Astrocyte (in vitro differentiated cells and primary cell): ENCODE measurements around the gene FRMD4A. TPM values are rescaled to one million over a fixed set of nuclear protein-coding genes. Genes with fewer than 3 reads are reported as not detected.
A peak's percentile ranks its signal among the peaks of the same experiment; 100 is the strongest.

Experiments
- DNase-seq: peaks from one replicate; pipeline ENCODE4 v3.0.0-alpha.2; 2010; ENCODE audit warnings: low read depth
- FAIRE-seq: peaks from 2 replicates; lab custom pipeline; 2011; peaks lifted over from hg19 to GRCh38; lab: Jason Lieb, UNC
- H2AFZ ChIP-seq: 2 replicates; pipeline ENCODE4 v1.6.0; 2012; ENCODE audit warnings: low read depth, low read length, inconsistent platforms
- H3K27ac ChIP-seq: 2 replicates; pipeline ENCODE4 v1.5.1; 2011; ENCODE audit warnings: low read depth, low read length, inconsistent platforms
- H3K27me3 ChIP-seq: 2 replicates; pipeline ENCODE4 v1.6.0; 2011; ENCODE audit warnings: low read length, inconsistent platforms; ENCODE audit not compliant: insufficient read depth
- H3K36me3 ChIP-seq: 2 replicates; pipeline ENCODE4 v1.5.1; 2011; ENCODE audit warnings: low read length, inconsistent platforms; ENCODE audit not compliant: insufficient read depth
- H3K4me1 ChIP-seq: 2 replicates; pipeline ENCODE4 v1.5.1; 2011; ENCODE audit warnings: low read length, inconsistent platforms; ENCODE audit not compliant: insufficient read depth
- H3K4me2 ChIP-seq: 2 replicates; pipeline ENCODE4 v1.6.0; 2012; ENCODE audit warnings: low read length, inconsistent platforms
- H3K4me3 ChIP-seq: 2 replicates; pipeline ENCODE4 v1.5.1; 2011; ENCODE audit warnings: low read depth, mild to moderate bottlenecking, low read length, inconsistent platforms; ENCODE audit not compliant: insufficient read depth
- H3K79me2 ChIP-seq: 2 replicates; pipeline ENCODE4 v1.6.0; 2012; ENCODE audit warnings: mild to moderate bottlenecking, low read length, inconsistent platforms; ENCODE audit not compliant: insufficient read depth
- H3K9ac ChIP-seq: 2 replicates; pipeline ENCODE4 v1.6.0; 2012; ENCODE audit warnings: mild to moderate bottlenecking, low read length, inconsistent platforms
- H3K9me3 ChIP-seq: 2 replicates; pipeline ENCODE4 v1.5.1; 2012; ENCODE audit warnings: low read depth, mild to moderate bottlenecking, low read length, inconsistent platforms; ENCODE audit not compliant: insufficient read depth
- H4K20me1 ChIP-seq: 2 replicates; pipeline ENCODE4 v1.6.0; 2012; ENCODE audit warnings: low read length, inconsistent platforms; ENCODE audit not compliant: insufficient read depth
- H3K27ac Mint-ChIP-seq: one replicate; pipeline ENCODE4 v1.8.0; 2021; ENCODE audit warnings: mild to moderate bottlenecking, mixed read lengths; ENCODE audit not compliant: unreplicated experiment
- H3K27me3 Mint-ChIP-seq: one replicate; pipeline ENCODE4 v1.8.0; 2021; ENCODE audit warnings: low read depth, mixed read lengths; ENCODE audit not compliant: unreplicated experiment
- H3K36me3 Mint-ChIP-seq: one replicate; pipeline ENCODE4 v1.8.0; 2021; ENCODE audit warnings: low read depth, mixed read lengths; ENCODE audit not compliant: unreplicated experiment
- H3K4me1 Mint-ChIP-seq: one replicate; pipeline ENCODE4 v1.8.0; 2021; ENCODE audit warnings: low read depth, mixed read lengths; ENCODE audit not compliant: unreplicated experiment
- H3K4me3 Mint-ChIP-seq: one replicate; pipeline ENCODE4 v1.8.0; 2021; ENCODE audit warnings: mild to moderate bottlenecking, moderate library complexity, mixed read lengths; ENCODE audit not compliant: unreplicated experiment
- H3K9me3 Mint-ChIP-seq: one replicate; pipeline ENCODE4 v1.8.0; 2021; ENCODE audit warnings: mild to moderate bottlenecking, mixed read lengths; ENCODE audit not compliant: unreplicated experiment
- EZH2 ChIP-seq: IDR thresholded peaks from 2 replicates; pipeline ENCODE4 v1.6.1; 2012; ENCODE audit warnings: mild to moderate bottlenecking, low read length, inconsistent platforms; ENCODE audit not compliant: insufficient read depth
- total RNA-seq: library from RNA; stranded (reverse); gene quantifications from 2 replicates; pipeline ENCODE4 v1.2.1, GENCODE V29; 2021
- TF ChIP-seq, protein P1 (sequence below): IDR thresholded peaks from 2 replicates; pipeline ENCODE4 v1.5.1; 2011; ENCODE audit warnings: low read depth, mild to moderate bottlenecking, inconsistent platforms, low read length, moderate library complexity; ENCODE audit not compliant: insufficient read depth

The FRMD4A gene
- total RNA-seq, 1 donor from 2014 or later = 82.5 TPM

DNA sequence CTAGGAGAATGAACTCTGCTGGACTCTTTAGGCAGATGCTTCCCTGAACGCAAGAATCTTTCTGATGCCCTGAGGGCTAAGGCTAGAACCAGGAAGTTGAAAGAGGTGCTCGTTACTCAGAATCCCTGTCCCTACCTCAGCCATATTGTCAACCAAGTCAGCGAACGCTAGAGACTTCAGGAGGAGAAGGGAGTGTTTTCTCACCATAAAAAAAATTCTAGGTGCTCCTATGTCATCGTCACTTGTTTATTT lies 384.6 kb downstream of the FRMD4A start:
- H3K9me3 Mint-ChIP-seq = peaks cover 2% of the 10 kb centered on the region

DNA sequence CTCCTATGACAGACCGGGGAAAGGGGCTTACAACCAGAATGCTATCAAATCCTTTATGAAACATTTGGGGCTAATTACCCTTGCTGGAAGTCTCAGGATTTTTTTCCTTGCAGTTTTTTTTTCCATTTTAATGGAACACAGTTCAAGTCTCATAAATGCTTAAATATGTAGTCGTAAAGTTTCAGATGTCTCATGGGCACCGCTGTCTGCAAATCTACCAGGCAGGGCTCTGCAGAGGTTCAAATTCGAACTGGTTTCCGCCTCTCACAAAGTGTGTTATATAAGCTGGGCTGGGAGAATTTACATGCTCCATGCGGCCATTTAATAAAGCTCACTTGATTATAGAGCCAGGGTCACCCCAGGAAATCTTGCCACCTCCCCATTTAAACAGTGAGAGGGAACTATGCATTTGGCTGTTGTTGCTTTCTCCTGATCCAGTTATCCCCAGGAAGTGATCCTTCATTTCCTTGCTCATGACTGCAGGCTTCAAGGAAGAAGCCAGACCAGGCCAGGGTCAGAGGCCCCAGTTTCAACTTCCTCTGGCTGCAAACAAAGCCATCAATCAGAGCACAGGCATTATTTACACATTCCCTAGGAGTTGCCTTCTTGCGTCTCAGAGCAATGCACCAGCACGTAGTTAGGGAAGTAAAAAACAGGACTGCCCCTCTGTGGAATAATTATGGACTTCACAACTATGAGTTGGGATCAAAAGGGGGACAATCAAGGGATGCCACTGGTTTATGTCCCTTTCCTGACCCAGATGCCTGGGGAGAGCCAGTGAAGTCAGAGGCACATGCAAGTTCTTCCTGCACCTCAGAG lies 385.1 kb downstream of the FRMD4A start:
- Histone ChIP-seq H3K4me1 (peaks cover 19% of the 10 kb centered on the region), H3K27me3 (no peaks in the 10 kb centered on the region), H3K27ac (no peak overlapping the region), H3K36me3 (no peaks in the 10 kb centered on the region), H3K9me3 (no peaks in the 10 kb centered on the region), H3K79me2 (no peaks in the 10 kb centered on the region), H3K4me3 (no peak overlapping the region), H3K9ac (no peak overlapping the region), H2AFZ (no peak overlapping the region), H3K4me2 (no peak overlapping the region), H4K20me1 (no peaks in the 10 kb centered on the region)
- peaks cover 3% of the 10 kb centered on the region for H3K36me3 Mint-ChIP-seq
- DNase-seq (peak; percentile 38), FAIRE-seq (no peak)
- H3K9me3 Mint-ChIP-seq = peaks cover 1% of the 10 kb centered on the region
- TF ChIP-seq EZH2 = no peak
- TF ChIP-seq, protein P1, sequence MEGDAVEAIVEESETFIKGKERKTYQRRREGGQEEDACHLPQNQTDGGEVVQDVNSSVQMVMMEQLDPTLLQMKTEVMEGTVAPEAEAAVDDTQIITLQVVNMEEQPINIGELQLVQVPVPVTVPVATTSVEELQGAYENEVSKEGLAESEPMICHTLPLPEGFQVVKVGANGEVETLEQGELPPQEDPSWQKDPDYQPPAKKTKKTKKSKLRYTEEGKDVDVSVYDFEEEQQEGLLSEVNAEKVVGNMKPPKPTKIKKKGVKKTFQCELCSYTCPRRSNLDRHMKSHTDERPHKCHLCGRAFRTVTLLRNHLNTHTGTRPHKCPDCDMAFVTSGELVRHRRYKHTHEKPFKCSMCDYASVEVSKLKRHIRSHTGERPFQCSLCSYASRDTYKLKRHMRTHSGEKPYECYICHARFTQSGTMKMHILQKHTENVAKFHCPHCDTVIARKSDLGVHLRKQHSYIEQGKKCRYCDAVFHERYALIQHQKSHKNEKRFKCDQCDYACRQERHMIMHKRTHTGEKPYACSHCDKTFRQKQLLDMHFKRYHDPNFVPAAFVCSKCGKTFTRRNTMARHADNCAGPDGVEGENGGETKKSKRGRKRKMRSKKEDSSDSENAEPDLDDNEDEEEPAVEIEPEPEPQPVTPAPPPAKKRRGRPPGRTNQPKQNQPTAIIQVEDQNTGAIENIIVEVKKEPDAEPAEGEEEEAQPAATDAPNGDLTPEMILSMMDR = no peak
- no peak overlapping the region for H3K27ac Mint-ChIP-seq
- peaks cover 20% of the 10 kb centered on the region for H3K4me1 Mint-ChIP-seq
- no peak overlapping the region for H3K4me3 Mint-ChIP-seq
- H3K27me3 Mint-ChIP-seq = no peaks in the 10 kb centered on the region

More for the DNA sequence above, 384.6 kb downstream of the FRMD4A start:
- Mint-ChIP-seq H3K4me3 (no peak overlapping the region), H3K27ac (no peak overlapping the region), H3K27me3 (no peaks in the 10 kb centered on the region), H3K4me1 (peaks cover 23% of the 10 kb centered on the region), H3K36me3 (peaks cover 3% of the 10 kb centered on the region)
- H3K4me3 ChIP-seq = no peak overlapping the region
- H3K27ac ChIP-seq = no peak overlapping the region
- H3K79me2 ChIP-seq = no peaks in the 10 kb centered on the region
- H3K27me3 ChIP-seq = no peaks in the 10 kb centered on the region
- H2AFZ ChIP-seq = no peak overlapping the region
- no peak overlapping the region for H3K9ac ChIP-seq
- H3K4me2 ChIP-seq = no peak overlapping the region
- no peaks in the 10 kb centered on the region for H3K36me3 ChIP-seq
- peaks cover 24% of the 10 kb centered on the region for H3K4me1 ChIP-seq
- no peaks in the 10 kb centered on the region for H3K9me3 ChIP-seq
- no peak for TF ChIP-seq EZH2
- TF ChIP-seq, protein P1 = no peak
- FAIRE-seq (no peak), DNase-seq (no peak)
- no peaks in the 10 kb centered on the region for H4K20me1 ChIP-seq

DNA sequence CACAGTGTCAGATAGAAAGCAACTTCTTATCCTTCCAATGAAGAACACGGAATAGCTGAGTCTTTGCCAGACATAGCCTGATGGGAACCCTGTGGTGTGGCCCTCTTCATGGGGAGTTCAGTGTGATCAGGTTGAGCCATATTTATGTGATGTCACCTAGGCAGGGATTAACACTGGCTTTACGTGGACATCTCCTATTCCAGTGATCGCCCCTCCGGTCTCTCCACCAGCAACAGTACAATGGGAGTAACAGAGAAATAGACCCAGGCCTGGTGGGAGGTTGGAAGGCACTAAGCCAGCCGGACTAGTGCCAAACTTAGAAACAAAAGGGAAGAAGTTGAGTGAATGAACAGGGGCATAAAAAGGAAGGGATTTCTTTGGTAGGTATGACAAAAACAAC lies 385.9 kb downstream of the FRMD4A start:
- Mint-ChIP-seq H3K4me1 (peaks cover 12% of the 10 kb centered on the region), H3K27me3 (no peaks in the 10 kb centered on the region), H3K9me3 (peaks cover 1% of the 10 kb centered on the region), H3K27ac (no peak overlapping the region), H3K4me3 (no peak overlapping the region), H3K36me3 (peaks cover 5% of the 10 kb centered on the region)
- no peaks in the 10 kb centered on the region for H3K36me3 ChIP-seq
- no peak overlapping the region for H3K9ac ChIP-seq
- DNase-seq = no peak
- no peaks in the 10 kb centered on the region for H4K20me1 ChIP-seq
- H3K27me3 ChIP-seq = no peaks in the 10 kb centered on the region
- H3K27ac ChIP-seq = no peak overlapping the region
- no peaks in the 10 kb centered on the region for H3K9me3 ChIP-seq
- H2AFZ ChIP-seq = no peak overlapping the region
- no peaks in the 10 kb centered on the region for H3K79me2 ChIP-seq
- H3K4me3 ChIP-seq = no peak overlapping the region
- TF ChIP-seq EZH2 = no peak
- TF ChIP-seq, protein P1 = no peak
- H3K4me2 ChIP-seq = no peak overlapping the region
- peaks cover 14% of the 10 kb centered on the region for H3K4me1 ChIP-seq
- no peak for FAIRE-seq
